ELF-1 (cell line): ENCODE measurements around the gene OR6N1.

Source experiments
- DNase-seq: peaks from one replicate; pipeline ENCODE4 v3.0.0-alpha.2; 2016; ENCODE audit warnings: low read depth, low spot score

The OR6N1 gene

DNA sequence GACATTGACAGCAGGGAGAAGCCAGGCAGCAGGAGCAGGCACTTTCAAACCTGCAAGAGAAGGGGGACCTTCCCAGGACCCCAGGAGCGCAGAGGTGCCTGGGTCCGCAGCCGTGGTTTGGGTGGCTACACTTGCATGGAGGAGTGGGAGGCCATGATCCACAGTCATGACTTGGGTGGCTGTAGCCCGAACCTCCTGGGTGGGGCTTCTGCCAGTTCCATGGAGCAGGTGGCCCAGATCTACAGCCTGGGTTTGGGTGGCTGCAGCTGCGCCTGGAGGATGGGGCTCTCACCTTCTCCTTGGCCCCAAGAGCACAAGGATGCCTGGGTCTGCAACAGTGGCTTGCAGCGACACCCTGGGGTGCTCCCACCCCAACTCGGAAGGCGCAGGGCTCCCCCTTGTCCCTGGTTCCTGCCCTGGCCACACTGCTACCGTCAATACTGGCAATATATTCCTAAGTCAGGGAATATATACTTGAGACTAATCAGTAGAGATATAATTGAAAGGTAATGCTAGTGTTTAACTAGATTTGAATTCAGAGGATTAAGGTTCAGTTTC lies 19.8 kb downstream of the OR6N1 start:
- no peak for DNase-seq

DNA sequence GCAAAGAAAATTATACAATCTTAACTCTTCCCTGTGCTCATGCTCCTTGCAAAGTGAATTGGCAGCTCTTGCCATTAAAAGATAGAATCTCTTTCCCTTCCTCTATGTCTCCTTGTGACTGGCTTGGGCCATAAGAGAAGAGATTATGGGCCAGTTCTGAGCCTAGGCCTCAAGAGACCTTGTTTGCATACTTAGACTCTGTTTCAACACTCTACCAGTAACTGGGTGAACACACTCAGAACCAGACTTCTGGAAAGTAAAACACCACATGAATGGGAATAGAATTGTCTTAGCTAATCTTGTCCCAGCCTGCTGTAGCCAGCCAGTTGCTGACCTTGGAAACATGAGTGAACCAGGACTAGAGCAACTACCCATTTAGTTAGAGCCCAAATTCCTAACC lies 36.1 kb downstream of the OR6N1 start:
- DNase-seq: no peak

DNA sequence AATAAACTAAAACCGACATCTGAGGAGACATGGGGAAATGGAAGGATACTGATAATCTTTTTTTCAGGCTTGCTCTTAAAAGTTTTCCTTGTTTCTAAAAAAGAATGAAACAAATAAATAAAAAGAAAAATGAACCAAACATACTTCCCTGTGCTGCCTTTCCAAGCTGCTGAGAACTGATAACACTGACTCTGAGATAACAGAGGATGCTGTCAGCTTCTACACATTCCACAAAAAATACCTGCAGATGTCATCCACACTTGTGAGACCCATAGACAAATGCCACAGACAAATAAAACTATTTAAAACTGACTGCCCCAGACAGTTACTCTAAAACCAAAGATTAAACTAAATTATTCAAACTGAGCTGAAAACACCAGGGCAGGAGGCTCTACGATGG lies 39.5 kb downstream of the OR6N1 start:
- no peak for DNase-seq

DNA sequence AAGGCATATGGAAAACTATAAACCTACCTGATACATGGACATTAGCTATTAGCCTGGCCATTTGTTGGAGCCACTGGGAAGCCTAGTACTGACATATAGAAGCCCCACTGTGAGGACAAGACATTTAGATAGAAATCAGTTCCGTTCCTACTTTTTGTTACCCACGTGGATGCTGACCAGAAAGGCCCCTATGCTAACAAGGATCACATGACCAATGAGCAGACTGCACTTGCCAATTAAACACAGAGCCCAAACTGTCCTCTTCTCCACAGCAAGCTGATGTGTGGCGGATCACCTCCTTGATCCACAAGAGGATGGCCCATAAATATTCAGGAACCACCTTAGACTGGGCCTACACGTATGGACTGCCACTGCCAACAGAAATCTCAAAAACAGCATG lies 40.3 kb downstream of the OR6N1 start:
- no peak for DNase-seq

DNA sequence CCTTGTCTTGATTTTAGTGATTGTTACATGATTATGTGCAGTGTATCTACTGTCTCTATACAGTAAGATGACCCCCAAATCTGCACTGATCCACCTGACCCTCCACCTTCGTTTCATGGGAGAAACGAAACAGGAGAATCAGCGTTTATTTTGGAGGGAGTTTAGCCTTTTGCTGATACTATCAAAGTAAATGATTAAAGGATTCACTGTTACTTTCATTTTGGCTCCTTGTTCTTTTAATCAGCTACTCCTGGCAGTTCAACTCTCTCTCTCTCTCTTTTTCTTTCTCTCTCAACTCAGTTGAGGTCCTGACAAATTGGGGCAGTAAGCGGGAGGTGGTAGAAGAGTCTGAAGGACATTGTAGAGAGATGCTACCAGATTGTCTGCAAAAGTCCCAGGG lies 41.5 kb downstream of the OR6N1 start:
- no peak for DNase-seq

DNA sequence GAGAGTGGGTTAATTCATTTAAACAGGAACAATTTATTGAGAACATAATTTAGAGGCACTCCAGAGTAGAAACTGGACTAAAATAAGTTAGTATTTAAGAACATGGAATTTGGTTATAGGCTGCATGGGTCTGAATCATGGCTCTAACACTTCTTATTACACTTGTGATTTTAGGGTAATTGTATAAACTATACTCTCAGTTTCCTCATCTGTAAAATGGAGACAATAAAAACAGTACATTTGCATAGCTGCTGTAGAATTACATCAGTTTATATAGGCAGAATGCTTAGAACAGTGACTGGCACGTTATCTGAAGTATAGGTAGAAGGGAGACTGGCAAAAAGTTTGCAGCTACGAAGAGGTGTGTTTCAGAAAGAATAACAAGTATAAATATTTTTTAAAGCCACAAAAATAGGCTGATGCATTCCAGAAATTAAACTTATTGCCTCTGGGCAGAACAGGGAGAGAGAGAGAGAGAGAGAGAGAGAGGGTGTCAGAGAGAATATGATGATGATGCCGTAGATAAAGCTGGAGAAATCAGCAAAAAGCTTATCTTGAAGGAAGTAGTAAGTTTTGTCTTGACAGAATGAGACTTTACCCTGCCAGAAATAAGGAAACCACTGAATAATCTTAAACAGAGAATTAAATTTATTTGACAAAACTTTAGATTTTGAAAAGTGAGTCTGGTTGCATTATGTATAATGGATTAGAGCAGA lies 43.3 kb downstream of the OR6N1 start:
- DNase-seq: no peak

DNA sequence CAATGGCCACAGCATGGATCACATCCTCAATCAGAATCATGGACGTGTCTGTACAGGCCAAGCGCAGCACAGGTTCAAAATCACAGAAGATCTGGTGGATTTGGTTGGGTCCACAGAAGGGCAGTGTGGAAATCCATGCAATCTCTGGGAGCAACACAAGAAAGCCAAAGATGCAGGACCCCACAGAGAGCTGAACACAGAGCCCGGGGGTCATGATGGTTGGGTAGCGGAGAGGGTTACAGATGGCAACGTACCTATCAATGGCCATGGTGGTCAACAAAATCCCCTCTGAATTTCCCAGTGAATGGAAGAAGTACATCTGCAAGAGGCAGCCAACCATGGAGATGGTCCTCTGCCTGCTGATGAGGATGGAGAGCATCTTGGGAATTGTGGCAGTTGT lies 47.6 kb downstream of the OR6N1 start:
- DNase-seq: no peak

DNA sequence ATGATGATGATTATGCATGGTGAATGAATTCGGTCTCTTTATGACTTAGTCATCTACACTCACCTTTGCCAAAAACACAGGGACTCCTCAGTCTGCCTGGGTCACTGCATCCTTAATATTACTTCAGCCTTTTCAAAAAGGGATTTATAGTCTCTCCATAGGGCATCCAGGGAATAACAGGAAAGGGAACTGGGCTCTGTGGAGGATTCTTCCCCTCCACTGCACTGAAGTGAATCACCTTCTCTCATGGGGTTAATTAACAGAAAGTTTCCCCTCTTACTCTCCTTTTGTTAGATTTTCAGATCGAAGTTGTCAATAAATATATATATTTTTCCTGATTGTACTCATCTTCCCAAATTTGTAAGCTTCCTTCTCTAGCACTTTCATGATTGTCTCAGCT lies 51.4 kb downstream of the OR6N1 start, which contains the start of gene OR6K3:
OR6K3 (minus strand) TSS at position 101 of the 400 bp plus-strand sequence. CDS start 2,605 bp downstream, outside the sequence.
- DNase-seq: no peak

DNA sequence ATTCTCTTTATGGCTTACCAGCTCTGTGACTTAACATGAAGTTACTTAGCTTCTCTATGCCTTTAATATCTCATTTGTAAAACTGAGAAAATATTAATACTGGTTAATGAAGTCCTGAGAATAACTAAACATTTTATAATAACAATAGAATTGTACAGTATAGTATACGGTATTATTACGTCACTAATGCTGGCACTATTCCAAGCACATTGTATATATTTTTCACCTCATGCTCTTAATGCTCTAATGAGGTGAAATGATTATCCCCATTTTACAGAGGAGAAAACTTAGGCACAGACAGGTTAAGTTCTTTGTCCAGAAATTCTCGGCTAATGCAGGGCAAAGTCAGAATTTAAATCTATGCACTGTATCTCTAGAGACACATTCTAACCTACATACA lies 52.3 kb downstream of the OR6N1 start:
- no peak for DNase-seq

DNA sequence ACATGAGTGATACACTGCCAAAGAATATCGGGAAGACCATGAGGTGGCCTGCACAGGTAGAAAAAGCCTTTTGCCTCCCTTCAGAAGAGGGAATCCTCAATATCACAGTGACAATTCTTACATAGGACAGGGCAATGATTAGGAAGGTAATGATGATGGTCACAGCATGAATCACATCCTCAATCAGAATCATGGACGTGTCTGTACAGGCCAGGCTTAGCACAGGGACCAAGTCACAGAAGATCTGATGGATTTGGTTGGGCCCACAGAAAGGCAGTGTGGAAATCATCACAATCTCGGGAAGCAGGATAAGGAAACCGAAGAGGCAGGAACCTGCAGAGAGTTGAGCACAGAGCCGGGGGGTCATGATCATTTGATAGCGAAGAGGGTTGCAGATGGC lies 54.7 kb downstream of the OR6N1 start:
- no peak for DNase-seq

DNA sequence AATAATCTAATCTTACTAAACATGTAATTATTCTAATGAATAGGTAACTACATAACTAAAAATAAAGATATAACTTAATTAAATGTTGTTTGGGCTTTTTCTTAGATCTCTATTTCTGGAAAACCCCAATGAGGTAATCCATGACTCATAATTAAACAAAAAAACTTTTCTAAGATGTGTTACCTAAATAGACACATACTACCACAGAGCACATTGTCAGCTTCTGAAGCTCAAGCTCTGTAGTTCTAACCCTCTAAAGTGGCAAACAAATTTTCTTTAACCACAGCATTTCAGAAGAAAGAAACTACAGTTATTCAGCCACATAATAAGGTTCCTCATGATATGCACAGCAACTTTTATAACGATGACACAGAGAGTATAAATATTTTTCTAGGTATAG lies 55.7 kb downstream of the OR6N1 start:
- DNase-seq: no peak

DNA sequence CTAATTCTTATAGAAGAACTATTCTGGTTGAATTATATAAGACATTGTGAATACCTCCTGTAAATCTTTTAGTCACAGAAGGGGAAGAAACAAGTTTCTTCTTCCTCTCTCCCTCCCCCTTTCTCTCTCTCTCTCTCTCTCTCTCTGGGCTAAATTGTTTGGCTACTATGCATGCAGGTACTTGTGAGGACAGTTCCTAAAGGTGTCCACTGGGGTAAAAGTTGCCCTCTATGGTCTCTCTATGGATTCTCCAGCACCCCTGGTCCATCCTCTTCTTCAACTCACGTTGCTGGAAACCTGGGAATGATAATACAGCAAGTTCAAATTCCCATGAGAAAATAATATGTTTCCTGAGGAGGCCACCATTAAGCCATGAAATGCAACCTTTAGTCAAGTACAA lies 57.2 kb downstream of the OR6N1 start:
- no peak for DNase-seq
